H9 (cell line): ENCODE results near the gene COMT. TPM values are rescaled to one million over a fixed set of nuclear protein-coding genes. Genes with fewer than 3 reads are reported as not detected.

Source experiments
- DNase-seq: peaks from one replicate; pipeline ENCODE4 v3.0.0-alpha.2; 2017
- H2AFZ ChIP-seq: one replicate; pipeline ENCODE4 v1.6.1; 2013; ENCODE audit warnings: mild to moderate bottlenecking, low read length, control low read depth, moderate library complexity
- H2AK5ac ChIP-seq: 2 replicates; pipeline ENCODE4 v1.6.1; 2013; ENCODE audit warnings: low read length, control low read depth, mixed read lengths; ENCODE audit not compliant: insufficient read length
- H2BK120ac ChIP-seq: one replicate; pipeline ENCODE4 v1.6.1; 2013; ENCODE audit warnings: low read depth, mild to moderate bottlenecking, low read length, control low read depth, inconsistent platforms; ENCODE audit not compliant: poor library complexity, severe bottlenecking
- H2BK12ac ChIP-seq: 2 replicates; pipeline ENCODE4 v1.6.1; 2013; ENCODE audit warnings: low read length, control low read depth, mixed read lengths, low read depth; ENCODE audit not compliant: insufficient read length
- H2BK15ac ChIP-seq: 2 replicates; pipeline ENCODE4 v1.6.1; 2013; ENCODE audit warnings: low read depth, low read length, control low read depth
- H2BK20ac ChIP-seq: one replicate; pipeline ENCODE4 v1.6.1; 2013; ENCODE audit warnings: low read depth, mild to moderate bottlenecking, low read length, control low read depth, inconsistent platforms; ENCODE audit not compliant: poor library complexity, severe bottlenecking
- H2BK5ac ChIP-seq: 2 replicates; pipeline ENCODE4 v1.6.1; 2013; ENCODE audit warnings: low read length, control low read depth, mixed read lengths; ENCODE audit not compliant: insufficient read length
- H3K14ac ChIP-seq: 2 replicates; pipeline ENCODE4 v1.6.1; 2013; ENCODE audit warnings: low read length, control low read depth; ENCODE audit not compliant: insufficient read depth
- H3K18ac ChIP-seq: 2 replicates; pipeline ENCODE4 v1.6.1; 2013; ENCODE audit warnings: low read depth, mild to moderate bottlenecking, mixed read lengths, low read length, control low read depth; ENCODE audit not compliant: insufficient read length
- H3K23ac ChIP-seq: 2 replicates; pipeline ENCODE4 v1.6.1; 2013; ENCODE audit warnings: low read length, control low read depth, mixed read lengths, low read depth; ENCODE audit not compliant: insufficient read length
- H3K23me2 ChIP-seq: 2 replicates; pipeline ENCODE4 v1.6.1; 2013; ENCODE audit warnings: low read depth, mild to moderate bottlenecking, mixed read lengths, low read length, control low read depth; ENCODE audit not compliant: insufficient read length, poor library complexity, severe bottlenecking
- H3K27ac ChIP-seq: 2 replicates; pipeline ENCODE4 v1.5.1; 2013; ENCODE audit warnings: low read length, control low read depth, mixed read lengths, low read depth; ENCODE audit not compliant: insufficient read length
- H3K27me3 ChIP-seq: 2 replicates; pipeline ENCODE4 v1.6.1; 2013; ENCODE audit warnings: low read length, control low read depth, inconsistent platforms; ENCODE audit not compliant: insufficient read depth
- H3K4ac ChIP-seq: 2 replicates; pipeline ENCODE4 v1.6.1; 2013; ENCODE audit warnings: low read depth, mild to moderate bottlenecking, control low read depth, inconsistent platforms, low read length, moderate library complexity
- H3K4me1 ChIP-seq: 2 replicates; pipeline ENCODE4 v1.6.1; 2013; ENCODE audit warnings: low read length, control low read depth, inconsistent platforms; ENCODE audit not compliant: insufficient read depth
- H3K4me2 ChIP-seq: 2 replicates; pipeline ENCODE4 v1.6.1; 2013; ENCODE audit warnings: low read length, control low read depth, mixed read lengths; ENCODE audit not compliant: insufficient read length, insufficient read depth
- H3K56ac ChIP-seq: 2 replicates; pipeline ENCODE4 v1.6.1; 2013; ENCODE audit warnings: low read depth, mild to moderate bottlenecking, mixed read lengths, low read length, control low read depth; ENCODE audit not compliant: insufficient read length
- H3K79me1 ChIP-seq: 2 replicates; pipeline ENCODE4 v1.6.1; 2013; ENCODE audit warnings: low read depth, mild to moderate bottlenecking, moderate library complexity, low read length, control low read depth, inconsistent platforms; ENCODE audit not compliant: insufficient read depth, poor library complexity, severe bottlenecking
- H3K79me2 ChIP-seq: 2 replicates; pipeline ENCODE4 v1.6.1; 2013; ENCODE audit warnings: low read length, control low read depth, inconsistent platforms; ENCODE audit not compliant: insufficient read depth
- H3K9ac ChIP-seq: 2 replicates; pipeline ENCODE4 v1.6.1; 2013; ENCODE audit warnings: low read length, control low read depth, mixed read lengths; ENCODE audit not compliant: insufficient read length; ENCODE audit errors: extremely low read depth
- H3K9me3 ChIP-seq: one replicate; pipeline ENCODE4 v1.6.1; 2013; ENCODE audit warnings: low read depth, low read length, inconsistent platforms; ENCODE audit not compliant: control insufficient read depth
- H3T11ph ChIP-seq: one replicate; pipeline ENCODE4 v1.6.1; 2013; ENCODE audit warnings: mild to moderate bottlenecking, low read length, control low read depth, inconsistent platforms
- H4K20me1 ChIP-seq: one replicate; pipeline ENCODE4 v1.6.1; 2013; ENCODE audit not compliant: control insufficient read depth, insufficient read length, insufficient read depth
- H4K5ac ChIP-seq: 2 replicates; pipeline ENCODE4 v1.6.1; 2013; ENCODE audit warnings: low read depth, mild to moderate bottlenecking, mixed read lengths, low read length, control low read depth; ENCODE audit not compliant: insufficient read length
- H4K8ac ChIP-seq: replicated peaks from 2 replicates; pipeline ENCODE4 v1.6.1; 2013; ENCODE audit warnings: low read length, control low read depth, mixed read lengths, low read depth; ENCODE audit not compliant: insufficient read length
- H4K91ac ChIP-seq: 2 replicates; pipeline ENCODE4 v1.6.1; 2013; ENCODE audit warnings: low read depth, mild to moderate bottlenecking, moderate library complexity, mixed read lengths, low read length, control low read depth; ENCODE audit not compliant: insufficient read length
- H3K27ac Mint-ChIP-seq, 3 experiments: 2 replicates in 2 of 3; 3 replicates in 1 of 3; pipeline ENCODE4 v1.8.0; 2020 to 2021; ENCODE audit warnings: mixed read lengths in 3 of 3, mild to moderate bottlenecking in 1 of 3, moderate library complexity in 1 of 3
- H3K27me3 Mint-ChIP-seq: 2 replicates; pipeline ENCODE4 v1.8.0; 2021; ENCODE audit warnings: low read depth, mild to moderate bottlenecking, moderate library complexity, mixed read lengths
- H3K36me3 Mint-ChIP-seq, 3 experiments: 2 replicates in 2 of 3; 3 replicates in 1 of 3; pipeline ENCODE4 v1.8.0; 2020 to 2021; ENCODE audit warnings: low read depth in 3 of 3, mixed read lengths in 3 of 3; ENCODE audit not compliant: insufficient read depth in 1 of 3
- H3K4me1 Mint-ChIP-seq, 2 experiments: 2 replicates each; pipeline ENCODE4 v1.8.0; 2020; ENCODE audit warnings: mixed read lengths in 2 of 2
- H3K4me3 Mint-ChIP-seq, 2 experiments: 2 replicates in 1 of 2; 3 replicates in 1 of 2; pipeline ENCODE4 v1.8.0; 2020 to 2021; ENCODE audit warnings: mild to moderate bottlenecking in 2 of 2, mixed read lengths in 2 of 2, moderate library complexity in 1 of 2
- H3K9me3 Mint-ChIP-seq, 2 experiments: 2 replicates in 1 of 2; 3 replicates in 1 of 2; pipeline ENCODE4 v1.8.0; 2020; ENCODE audit warnings: mild to moderate bottlenecking in 2 of 2, mixed read lengths in 2 of 2, moderate library complexity in 1 of 2
- CTCF ChIP-seq: fragments of 200-600 bp; sonication (generic); conservative IDR thresholded peaks from 3 replicates; pipeline ENCODE4 v1.8.0; 2021; ENCODE audit warnings: antibody characterized with exemption, mild to moderate bottlenecking
- WGBS: extraction: QIAGEN DNeasy Blood & Tissue Kit; methylation state at CpG from one replicate; pipeline ENCODE4 v1.1.7; 2013; ENCODE audit warnings: missing lambda C conversion rate, low lambda C conversion rate, mixed read lengths; ENCODE audit not compliant: insufficient read length; ENCODE audit errors: extremely low coverage; 5-methylcytosine and 5-hydroxymethylcytosine counted together
- total RNA-seq: library from RNA; stranded (reverse); gene quantifications from 2 replicates; pipeline ENCODE4 v1.2.1, GENCODE V29; 2021

Gene COMT
- total RNA-seq, 1 experiment from 2014 or later: 42.2 TPM

DNA sequence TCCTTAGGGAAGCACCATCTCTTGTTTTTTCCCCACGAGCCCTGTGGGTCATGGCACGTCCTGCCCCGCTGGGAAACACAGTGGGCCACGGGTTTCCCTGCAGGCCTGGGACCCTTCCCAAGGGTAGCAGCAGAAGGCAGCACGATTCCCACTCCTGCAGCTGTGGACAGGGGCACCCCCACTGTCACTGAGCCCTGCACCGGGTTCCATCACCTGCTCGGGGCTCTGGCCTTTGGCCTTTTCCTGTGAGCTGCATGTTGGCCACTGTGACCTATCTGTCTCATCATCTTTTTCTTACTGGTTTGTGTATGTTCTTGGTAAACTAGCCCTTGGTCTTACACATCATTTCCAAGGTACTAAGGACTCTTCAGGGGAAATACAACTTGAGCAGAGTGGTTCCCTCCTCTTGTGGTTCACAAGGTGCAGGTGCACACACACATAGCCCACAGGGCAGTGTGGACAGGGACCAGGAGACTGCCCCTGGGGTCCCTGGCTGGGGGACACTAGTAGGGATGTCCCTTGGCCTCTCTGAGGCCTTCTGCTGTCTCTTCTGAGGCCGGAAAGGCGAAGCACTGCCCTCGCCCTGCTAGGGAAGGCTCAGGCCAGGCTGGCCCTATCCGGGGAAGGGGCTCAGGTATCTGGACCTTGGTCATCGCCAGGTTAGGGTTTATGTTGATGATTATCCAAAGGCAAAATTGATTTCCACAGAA is 19.1 kb downstream of the COMT start:
- Histone ChIP-seq H2BK15ac (no peak overlapping the region), H3K23ac (no peak overlapping the region), H4K5ac (no peak overlapping the region), H3K27ac (no peak overlapping the region), H3K4me2 (no peak overlapping the region), H4K8ac (no peak overlapping the region), H3K14ac (no peak overlapping the region), H3T11ph (no peak overlapping the region), H3K79me2 (no peaks in the 10 kb centered on the region), H3K27me3 (no peaks in the 10 kb centered on the region), H3K9ac (no peak overlapping the region), H2BK12ac (no peak overlapping the region), H3K18ac (no peak overlapping the region), H2AFZ (no peak overlapping the region), H3K9me3 (no peaks in the 10 kb centered on the region), H3K79me1 (no peaks in the 10 kb centered on the region), H4K20me1 (no peaks in the 10 kb centered on the region), H3K23me2 (no peaks in the 10 kb centered on the region), H2AK5ac (no peak overlapping the region), H3K4ac (no peak overlapping the region), H3K4me1 (peaks cover 2% of the 10 kb centered on the region; the same call in 1 of the 2 replicates), H2BK120ac (no peak overlapping the region), H2BK20ac (no peak overlapping the region), H3K56ac (no peak overlapping the region), H2BK5ac (no peak overlapping the region), H4K91ac (no peak overlapping the region)
- H3K4me1 Mint-ChIP-seq: peaks cover 18 to 30% of the 10 kb centered on the region in 2 experiments
- no CpG with 5 or more reads among the region's 12 CpGs for WGBS
- H3K36me3 Mint-ChIP-seq: peaks cover 0 to 6% (median 5%) of the 10 kb centered on the region in 3 experiments; a peak in 3 of 7 replicates
- no peak for TF ChIP-seq CTCF
- no peak overlapping the region; a peak in 1 of 5 replicates for H3K4me3 Mint-ChIP-seq
- H3K27ac Mint-ChIP-seq: 0 out of 7 replicates have a peak overlapping the region, but pooled peaks of 1 of the 3 experiments have one; percentile 33
- DNase-seq: no peak
- no peaks in the 10 kb centered on the region; the same call in 1 of the 2 replicates for H3K27me3 Mint-ChIP-seq
- H3K9me3 Mint-ChIP-seq: no peaks in the 10 kb centered on the region; a peak in 1 of 5 replicates
